Measurements from ENCODE around the gene QKI.
A peak's percentile ranks its signal among the peaks of the same experiment; 100 is the strongest.
"Not testable (repeated sequence)": the region's sequence is repeated elsewhere in the genome, so short reads cannot be mapped to it uniquely, and the experiment has no call there.

The QKI gene

GRCh38 chr6:163414117-163414945 lies at the start of gene QKI:
Gene QKI (plus strand): TSS chr6:163414718. CDS start chr6:163415194, 476 bp downstream.
- DNase-seq (ENCODE audit: low read depth), result peak; percentile 58

GRCh38 chr6:163366288-163366687 lies 48.2 kb upstream of the QKI start:
- DNase-seq (ENCODE audit: low read depth), result no peak

- DNase-seq (ENCODE audit: low read depth), result no peak
These were observed 46.9 kb upstream of the QKI start for GRCh38 chr6:163367497-163368183.

GRCh38 chr6:163369141-163369540 lies 45.4 kb upstream of the QKI start:
- no peak for DNase-seq (ENCODE audit: low read depth)

GRCh38 chr6:163369628-163370365 lies 44.7 kb upstream of the QKI start:
- DNase-seq (ENCODE audit: low read depth), result no peak

- DNase-seq (ENCODE audit: low read depth), result no peak
These were observed 43.9 kb upstream of the QKI start for GRCh38 chr6:163370464-163371117.

- DNase-seq (ENCODE audit: low read depth), result no peak
These were observed 43.4 kb upstream of the QKI start for GRCh38 chr6:163371129-163371528.

GRCh38 chr6:163373240-163373639 lies 41.3 kb upstream of the QKI start:
- no peak for DNase-seq (ENCODE audit: low read depth)

- DNase-seq (ENCODE audit: low read depth), result no peak
These were observed 39.2 kb upstream of the QKI start for GRCh38 chr6:163375361-163375760.

- no peak for DNase-seq (ENCODE audit: low read depth)
These were observed 38.3 kb upstream of the QKI start for GRCh38 chr6:163376187-163376586.

GRCh38 chr6:163377561-163377960 lies 37.0 kb upstream of the QKI start:
- no peak for DNase-seq (ENCODE audit: low read depth)

- DNase-seq (ENCODE audit: low read depth), result no peak
These were observed 34.3 kb upstream of the QKI start for GRCh38 chr6:163380216-163380615.

- no peak for DNase-seq (ENCODE audit: low read depth)
These were observed 33.3 kb upstream of the QKI start for GRCh38 chr6:163381118-163381756.

- DNase-seq (ENCODE audit: low read depth), result not testable (repeated sequence)
These were observed 31.1 kb upstream of the QKI start for GRCh38 chr6:163383396-163383795.

GRCh38 chr6:163383912-163384311 lies 30.6 kb upstream of the QKI start:
- DNase-seq (ENCODE audit: low read depth), result no peak

GRCh38 chr6:163384510-163384909 lies 30.0 kb upstream of the QKI start:
- no peak for DNase-seq (ENCODE audit: low read depth)

GRCh38 chr6:163385503-163385902 lies 29.0 kb upstream of the QKI start:
- not testable (repeated sequence) for DNase-seq (ENCODE audit: low read depth)

- no peak for DNase-seq (ENCODE audit: low read depth)
These were observed 28.1 kb upstream of the QKI start for GRCh38 chr6:163386329-163386908.

- no peak for DNase-seq (ENCODE audit: low read depth)
These were observed 27.2 kb upstream of the QKI start for GRCh38 chr6:163387317-163387716.

- no peak for DNase-seq (ENCODE audit: low read depth)
These were observed 25.2 kb upstream of the QKI start for GRCh38 chr6:163389354-163389753.

GRCh38 chr6:163390770-163391169 lies 23.7 kb upstream of the QKI start:
- no peak for DNase-seq (ENCODE audit: low read depth)

All from GM04504 (cell line).